Eye (tissue), 1 donor: ENCODE measurements around the gene LRRK2.
"Not testable (repeated sequence)": the region's sequence is repeated elsewhere in the genome, so short reads cannot be mapped to it uniquely, and the experiment has no call there.

Source experiments
- DNase-seq: peaks from one replicate; pipeline ENCODE4 v3.0.0-alpha.2; 2015

The LRRK2 gene

GRCh38 chr12:40224439-40225291 lies at the start of gene LRRK2:
LRRK2 (plus strand) TSS chr12:40224997; CDS start chr12:40225132, 135 bp downstream.
- peak; percentile 89 for DNase-seq

GRCh38 chr12:40175045-40175444 lies 49.8 kb upstream of the LRRK2 start:
- no peak for DNase-seq

GRCh38 chr12:40175489-40175888 lies 49.3 kb upstream of the LRRK2 start:
- DNase-seq = no peak

- no peak for DNase-seq
Observed at GRCh38 chr12:40178701-40179100, 46.1 kb upstream of the LRRK2 start.

GRCh38 chr12:40181490-40181889 lies 43.3 kb upstream of the LRRK2 start:
- no peak for DNase-seq

GRCh38 chr12:40183715-40184114 lies 41.1 kb upstream of the LRRK2 start:
- no peak for DNase-seq

GRCh38 chr12:40184493-40185302 lies 40.1 kb upstream of the LRRK2 start:
- no peak for DNase-seq

- DNase-seq = no peak
Observed at GRCh38 chr12:40185303-40185693, 39.5 kb upstream of the LRRK2 start.

- DNase-seq = no peak
Observed at GRCh38 chr12:40188558-40189320, 36.1 kb upstream of the LRRK2 start.

- DNase-seq = no peak
Observed at GRCh38 chr12:40192704-40193255, 32.0 kb upstream of the LRRK2 start.

GRCh38 chr12:40194846-40195245 lies 30.0 kb upstream of the LRRK2 start:
- no peak for DNase-seq

- no peak for DNase-seq
Observed at GRCh38 chr12:40197590-40197989, 27.2 kb upstream of the LRRK2 start.

- DNase-seq = no peak
Observed at GRCh38 chr12:40198601-40199000, 26.2 kb upstream of the LRRK2 start.

- no peak for DNase-seq
Observed at GRCh38 chr12:40202095-40203059, 22.4 kb upstream of the LRRK2 start.

GRCh38 chr12:40203060-40203430 lies 21.8 kb upstream of the LRRK2 start:
- no peak for DNase-seq

GRCh38 chr12:40204337-40204736 lies 20.5 kb upstream of the LRRK2 start:
- no peak for DNase-seq

GRCh38 chr12:40207551-40207950 lies 17.2 kb upstream of the LRRK2 start:
- DNase-seq = no peak

- no peak for DNase-seq
Observed at GRCh38 chr12:40208707-40209446, 15.9 kb upstream of the LRRK2 start.

- no peak for DNase-seq
Observed at GRCh38 chr12:40209886-40210285, 14.9 kb upstream of the LRRK2 start.

- not testable (repeated sequence) for DNase-seq
Observed at GRCh38 chr12:40211186-40211585, 13.6 kb upstream of the LRRK2 start.

GRCh38 chr12:40212566-40212965 lies 12.2 kb upstream of the LRRK2 start:
- no peak for DNase-seq
